NCI-H2171 (cell line): ENCODE data around the gene SIK2.
"Not testable (repeated sequence)": the region's sequence is repeated elsewhere in the genome, so short reads cannot be mapped to it uniquely, and the experiment has no call there.

Experiments
- DNase-seq: peaks from one replicate; lab custom pipeline; 2025; lab: John Stamatoyannopoulos, UW

SIK2 gene

GRCh38 chr11:111761036-111761435, 158.8 kb downstream of the SIK2 start:
- peak; percentile 85 for DNase-seq

GRCh38 chr11:111762526-111762925, 160.3 kb downstream of the SIK2 start:
- no peak for DNase-seq

- DNase-seq, result no peak
Observed at GRCh38 chr11:111762981-111763643, 160.9 kb downstream of the SIK2 start.

GRCh38 chr11:111764621-111765020, 162.4 kb downstream of the SIK2 start:
- DNase-seq, result no peak

GRCh38 chr11:111765320-111765983, 163.2 kb downstream of the SIK2 start:
- DNase-seq, result no peak

- DNase-seq, result peak; percentile 62
Observed at GRCh38 chr11:111765984-111766833, 164.0 kb downstream of the SIK2 start, which contains the start of gene PPP2R1B. Gene PPP2R1B (minus strand): TSS chr11:111766389. CDS start chr11:111766361, 28 bp downstream.

GRCh38 chr11:111766834-111767142, 164.5 kb downstream of the SIK2 start:
- no peak for DNase-seq

- DNase-seq, result no peak
Observed at GRCh38 chr11:111770581-111771134, 168.4 kb downstream of the SIK2 start.

GRCh38 chr11:111771205-111771604, 169.0 kb downstream of the SIK2 start:
- not testable (repeated sequence) for DNase-seq

GRCh38 chr11:111772535-111772934, 170.3 kb downstream of the SIK2 start:
- DNase-seq, result no peak

- no peak for DNase-seq
Observed at GRCh38 chr11:111774955-111775710, 172.9 kb downstream of the SIK2 start.

- no peak for DNase-seq
Observed at GRCh38 chr11:111776398-111777093, 174.3 kb downstream of the SIK2 start.

GRCh38 chr11:111777094-111778046, 175.1 kb downstream of the SIK2 start:
- peak; percentile 49 for DNase-seq

GRCh38 chr11:111778047-111778558, 175.9 kb downstream of the SIK2 start:
- DNase-seq, result no peak

- DNase-seq, result no peak
Observed at GRCh38 chr11:111779118-111779517, 176.9 kb downstream of the SIK2 start.
